Activated CD4-positive, CD25-positive, alpha-beta regulatory T cell treated with anti-CD3 and anti-CD28 coated beads, Interleukin-2, amount 50 U/mL, for 72 hours (primary cell): ENCODE measurements around the gene SLC4A5.

Experiments
- DNase-seq: peaks from one replicate; pipeline ENCODE4 v3.0.0; 2021

The SLC4A5 gene

DNA sequence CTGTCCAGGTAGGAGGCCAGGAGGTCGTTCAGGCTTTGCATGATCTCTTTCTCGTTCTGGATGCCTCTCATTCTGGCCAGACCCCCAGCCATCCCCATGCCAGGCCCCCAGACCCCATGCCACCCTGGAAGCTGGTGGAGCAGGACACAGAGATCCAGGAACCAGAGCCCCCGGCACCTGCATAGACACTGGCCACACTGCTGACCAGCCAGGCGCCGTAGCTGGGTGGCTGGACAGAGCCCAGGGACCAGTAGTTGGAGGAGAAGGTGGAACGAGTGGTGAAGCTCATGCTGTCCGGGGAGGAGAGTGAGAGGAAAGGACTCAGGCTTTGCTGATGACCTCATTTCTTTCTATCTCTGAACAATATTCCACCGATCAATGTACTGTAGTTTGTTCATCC lies 35.5 kb downstream of the SLC4A5 start:
- no peak for DNase-seq

DNA sequence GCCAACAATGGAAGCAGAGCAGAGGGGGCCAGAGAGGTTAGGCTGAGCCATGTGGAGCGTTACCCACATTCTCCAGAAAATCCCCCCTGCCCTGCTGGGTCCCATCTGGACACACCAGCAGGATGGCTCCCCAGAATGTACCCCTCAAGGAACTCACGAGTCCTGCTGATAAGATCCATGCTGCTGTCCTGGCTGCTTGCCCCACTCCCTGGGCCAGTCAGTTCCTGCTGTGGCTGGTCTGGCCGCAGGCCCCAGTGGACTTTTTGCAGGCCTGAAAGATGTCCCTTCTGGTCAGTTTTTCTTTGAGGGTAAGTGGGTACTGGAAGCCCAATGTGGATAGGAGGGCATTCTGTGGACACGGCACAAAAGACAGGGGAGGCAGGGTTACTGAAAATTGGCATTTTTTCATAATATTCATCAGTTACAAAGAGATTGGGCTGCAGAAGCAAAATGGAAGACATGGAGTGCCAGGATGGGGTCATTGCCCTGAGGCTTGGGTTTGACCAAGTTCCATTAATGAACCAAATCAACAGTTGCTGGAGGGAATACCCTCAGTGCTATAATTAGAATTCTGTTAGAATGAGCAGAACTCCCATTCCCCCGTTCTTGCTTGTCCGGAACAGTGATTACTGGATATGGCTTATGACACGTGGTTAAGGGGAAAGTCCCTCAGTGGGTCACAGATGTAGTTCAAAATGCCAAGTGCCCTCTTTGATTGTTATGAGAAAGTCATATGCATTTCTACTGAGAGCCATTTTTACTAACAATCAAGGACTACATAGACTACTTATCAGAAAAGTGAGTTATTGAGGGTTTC lies 38.7 kb downstream of the SLC4A5 start:
- no peak for DNase-seq

DNA sequence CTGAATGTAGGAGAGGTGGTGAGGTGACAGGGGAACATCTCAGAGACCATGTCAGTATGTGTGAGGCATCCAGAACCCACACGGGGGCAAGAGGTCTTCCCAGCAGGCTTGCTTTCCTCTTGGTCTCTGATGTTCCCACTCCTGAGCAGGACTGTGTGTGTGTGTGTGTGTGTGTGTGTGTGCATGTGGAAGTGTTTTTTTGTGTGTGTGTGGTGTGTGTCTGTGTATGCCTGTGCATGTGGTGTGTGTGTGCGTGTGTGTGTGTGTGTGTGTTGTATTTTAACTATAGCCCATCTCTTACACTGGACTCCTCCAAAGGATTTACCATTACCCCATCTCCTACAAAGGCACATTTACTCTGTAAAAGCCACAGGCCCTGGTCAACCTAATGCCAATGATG lies 40.4 kb downstream of the SLC4A5 start:
- DNase-seq, result no peak

DNA sequence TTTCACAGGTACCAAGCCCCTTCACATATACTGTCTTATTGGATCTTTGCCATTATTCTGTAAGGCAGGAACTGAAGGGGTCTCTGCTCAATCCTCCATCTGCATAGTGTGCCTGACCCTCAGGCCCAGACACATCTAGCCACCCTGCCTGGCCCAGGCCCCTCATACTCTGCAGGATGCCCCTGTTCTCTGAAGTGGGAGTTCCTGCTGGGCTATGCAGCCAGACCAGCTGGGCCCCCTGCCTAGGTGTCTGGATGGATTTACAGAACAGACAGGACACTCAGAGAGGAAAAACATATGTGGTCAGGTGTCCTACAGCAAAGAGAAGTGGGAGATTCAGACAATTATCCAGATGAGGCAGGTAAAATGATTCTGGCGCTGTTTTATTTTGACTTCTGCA lies 42.0 kb downstream of the SLC4A5 start:
- no peak for DNase-seq

DNA sequence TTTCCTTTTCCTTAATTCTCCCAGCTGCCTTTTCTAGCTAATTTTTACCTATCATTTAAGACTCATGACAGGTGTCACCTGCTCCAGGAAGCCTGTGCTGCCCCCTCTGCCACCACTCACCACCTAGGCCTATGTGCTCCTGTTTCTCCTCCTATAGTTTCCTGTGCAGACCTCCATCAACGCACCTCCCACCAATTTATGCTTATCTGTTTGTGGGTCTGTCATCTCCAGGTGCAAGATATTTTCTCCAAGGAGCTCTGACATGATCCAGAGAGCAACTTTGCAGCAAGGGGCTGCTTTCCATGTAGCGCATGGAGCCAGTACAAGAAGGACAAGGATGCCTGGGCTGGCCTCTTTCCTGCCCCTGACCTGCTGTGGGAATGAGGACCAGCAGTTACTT lies 42.7 kb downstream of the SLC4A5 start:
- DNase-seq, result no peak

DNA sequence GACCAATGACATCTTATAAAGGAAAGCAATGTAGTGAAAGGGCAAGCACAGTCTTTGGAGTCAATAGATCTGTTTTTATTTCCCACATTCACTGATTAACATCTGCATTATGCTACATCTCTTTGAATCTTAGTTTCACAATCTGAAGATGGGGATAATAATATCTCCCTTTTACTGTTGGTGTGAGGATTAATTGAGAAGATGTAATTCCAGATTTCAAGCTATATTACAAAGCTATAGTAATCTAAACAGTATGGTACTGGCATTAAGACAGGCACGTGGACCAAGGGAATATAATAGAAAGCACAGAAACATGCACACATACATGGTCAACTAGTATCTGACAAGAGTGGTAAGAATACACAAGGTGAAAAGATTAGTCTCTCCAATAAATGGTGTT lies 45.3 kb downstream of the SLC4A5 start:
- DNase-seq, result no peak

DNA sequence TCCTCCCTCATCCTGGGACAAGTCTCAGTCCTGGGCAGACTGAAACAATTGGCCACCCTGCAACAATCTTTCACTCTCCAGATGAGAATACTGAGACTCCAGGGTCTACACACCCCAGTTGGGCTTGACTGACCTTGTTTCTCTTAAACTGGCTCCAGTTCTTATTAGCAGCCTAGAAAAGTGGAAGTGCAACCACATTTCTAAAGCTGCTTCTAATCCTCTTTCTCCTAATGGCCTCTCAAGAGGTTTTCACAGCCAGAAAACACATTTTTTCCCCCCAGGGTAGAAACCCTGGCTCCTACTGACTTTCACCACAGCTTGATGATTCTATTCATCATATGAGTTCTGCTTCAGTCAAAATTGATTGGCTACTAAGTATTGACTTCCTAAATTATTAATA lies 45.8 kb downstream of the SLC4A5 start:
- no peak for DNase-seq

DNA sequence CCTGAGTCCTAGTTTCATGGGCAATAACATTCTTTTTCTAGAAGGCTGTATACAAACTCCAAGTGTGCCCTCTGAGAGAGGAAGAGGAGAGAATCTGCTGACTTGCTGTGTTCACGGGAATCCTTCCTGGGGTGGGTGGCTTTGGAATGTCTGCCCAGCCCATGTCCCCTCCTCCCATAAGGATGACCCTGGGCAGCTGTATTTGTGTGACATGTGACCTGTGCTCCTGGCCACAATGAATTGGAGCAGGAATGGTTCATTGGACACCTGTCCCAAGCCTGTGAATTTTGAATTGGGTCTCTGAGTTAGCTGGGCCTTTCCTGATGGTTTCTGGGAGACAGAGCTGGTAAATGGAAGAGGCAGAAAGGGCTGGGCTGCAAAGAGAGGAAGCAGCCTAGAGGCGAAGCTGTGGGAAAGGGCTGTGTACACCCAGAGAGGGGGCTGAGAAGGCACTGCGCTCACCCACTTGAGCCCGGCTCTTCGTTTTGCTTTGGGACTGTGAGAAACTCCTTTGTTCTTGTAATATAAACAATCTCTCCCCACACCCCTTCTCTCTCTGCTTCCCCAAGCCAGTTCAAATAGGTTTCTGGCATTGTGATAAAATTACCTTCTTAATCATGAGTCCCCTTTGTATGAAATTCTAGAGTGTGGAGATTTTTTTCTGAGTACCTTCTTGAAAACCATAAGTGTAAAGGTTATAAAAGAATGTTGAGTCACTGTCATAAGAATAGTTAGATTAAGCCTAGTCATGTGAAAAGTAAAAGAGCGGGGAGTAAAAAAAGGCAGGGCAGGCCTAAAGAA lies 49.8 kb downstream of the SLC4A5 start:
- no peak for DNase-seq

DNA sequence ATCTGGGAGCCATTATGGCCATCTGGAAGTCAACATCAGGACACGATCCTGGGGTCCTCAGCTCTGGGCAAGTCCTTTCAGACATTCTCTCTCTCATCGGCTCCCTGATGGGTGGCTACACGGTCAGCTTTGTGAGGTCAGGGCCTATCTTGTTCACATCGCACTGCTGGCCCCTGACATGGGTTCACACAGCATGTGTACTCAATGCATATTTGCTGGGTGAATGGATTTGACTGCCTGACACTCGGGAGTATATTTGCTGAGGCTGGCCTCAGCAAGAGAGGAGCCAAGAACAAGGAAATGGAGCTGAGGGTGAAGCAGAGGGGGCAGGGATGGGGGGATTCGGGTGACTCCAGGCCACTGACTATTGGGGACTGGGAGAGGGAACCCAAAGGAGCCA lies 50.5 kb downstream of the SLC4A5 start:
- no peak for DNase-seq

DNA sequence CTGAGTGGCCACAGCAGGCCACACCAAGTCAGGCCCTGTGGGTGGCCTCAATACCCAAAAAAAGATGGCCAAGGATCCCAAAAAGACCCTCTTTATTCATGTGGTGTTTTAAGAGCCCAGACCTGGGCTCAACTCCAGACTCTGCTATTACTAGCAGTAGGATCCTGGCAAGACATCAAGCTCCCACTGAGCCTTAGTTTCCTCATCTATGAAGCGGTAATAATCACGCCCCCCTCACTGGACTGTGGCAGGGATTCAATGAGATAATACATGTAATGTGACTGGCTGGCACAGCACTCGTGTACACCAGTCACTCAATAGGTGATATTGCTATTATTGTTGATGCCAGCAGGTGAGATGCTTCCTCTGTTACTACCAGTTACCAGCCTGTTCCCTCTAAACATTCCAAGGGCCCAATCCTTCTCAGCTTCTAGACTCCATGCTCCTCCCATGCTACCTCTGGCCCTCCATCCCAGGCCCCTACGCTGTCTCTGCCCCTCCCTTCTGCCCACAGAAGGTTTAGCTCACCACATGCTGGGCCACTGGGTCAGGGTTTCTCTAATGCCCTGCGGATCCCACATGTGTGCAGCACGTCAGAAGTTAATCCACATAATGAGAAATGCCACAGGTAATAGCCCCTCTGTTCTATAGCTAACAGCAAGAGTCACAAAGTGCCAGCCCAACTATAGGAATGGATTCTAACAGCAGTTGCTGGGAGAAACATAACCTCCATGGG lies 51.2 kb downstream of the SLC4A5 start:
- no peak for DNase-seq

DNA sequence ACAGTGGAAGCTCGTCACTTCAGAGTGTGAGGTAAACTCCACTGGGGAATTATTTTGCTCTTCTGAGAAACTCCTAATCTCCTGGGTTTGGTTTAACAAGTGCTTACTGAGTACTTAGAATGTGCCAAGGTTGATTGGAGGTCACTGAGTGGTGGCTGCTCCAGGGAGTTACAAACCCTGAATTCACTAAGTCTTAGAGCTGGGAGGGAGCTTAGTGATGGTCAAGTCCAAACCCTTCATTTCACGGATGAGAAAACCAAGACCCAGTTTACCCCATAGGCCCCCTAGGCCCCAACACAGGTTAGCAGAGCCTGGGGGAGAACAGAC lies 52.0 kb downstream of the SLC4A5 start:
- no peak for DNase-seq

DNA sequence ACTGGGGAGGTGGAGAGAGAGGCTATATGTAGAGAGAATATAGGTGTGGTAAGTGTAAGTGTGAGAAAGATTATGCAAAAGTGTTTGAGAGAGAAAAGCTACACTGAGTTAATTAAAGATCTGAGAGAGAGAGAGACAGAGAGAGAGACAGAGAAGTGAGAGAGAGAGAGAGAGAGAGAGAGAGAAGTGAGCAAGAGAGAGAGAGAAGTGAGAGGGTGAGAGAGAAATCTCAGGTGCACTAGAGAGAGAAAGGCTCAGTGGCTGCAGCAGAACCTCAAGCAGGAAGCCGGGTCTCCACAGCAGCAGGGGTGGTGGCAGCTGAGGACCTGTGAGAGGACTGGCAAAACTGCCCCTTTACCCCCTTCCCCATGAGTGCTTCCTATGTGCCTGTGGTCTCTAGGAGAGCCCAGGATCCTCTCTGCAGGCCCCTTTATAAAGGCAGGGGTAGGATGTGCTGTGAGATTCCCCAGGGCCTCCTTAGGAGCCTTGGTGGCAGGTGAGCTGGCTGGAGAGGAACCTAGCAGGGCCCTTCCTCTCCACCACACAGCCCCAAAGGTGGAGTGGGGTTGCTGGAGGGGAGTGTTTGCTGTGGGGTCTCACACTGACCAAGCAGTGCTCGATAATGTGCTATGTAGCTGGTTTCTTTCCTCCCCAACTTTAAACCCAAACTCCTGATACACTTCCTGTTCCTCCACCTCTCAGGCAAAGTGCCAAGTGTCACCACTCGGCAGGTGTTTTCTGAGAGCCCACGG lies 52.6 kb downstream of the SLC4A5 start:
- no peak for DNase-seq

DNA sequence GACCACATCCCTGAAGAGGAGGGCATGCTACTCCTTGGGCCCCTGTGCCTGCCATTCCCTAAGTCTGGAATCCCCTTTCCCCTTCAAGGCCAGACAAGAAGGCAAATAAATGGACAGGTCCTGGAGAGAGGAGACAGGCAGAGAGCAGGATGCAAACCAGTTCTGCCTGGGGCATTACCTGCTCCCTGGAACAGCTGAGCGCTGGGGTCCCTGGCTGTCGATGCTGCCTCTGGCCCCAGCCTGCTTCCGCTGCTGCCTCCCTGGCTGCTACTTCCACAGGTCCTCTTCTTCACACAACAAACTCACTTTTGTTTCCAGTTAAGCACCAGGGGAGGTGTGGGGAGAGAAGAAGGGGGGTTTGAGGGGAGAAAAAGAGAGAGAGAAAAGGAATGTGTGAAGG lies 53.1 kb downstream of the SLC4A5 start:
- DNase-seq, result no peak

DNA sequence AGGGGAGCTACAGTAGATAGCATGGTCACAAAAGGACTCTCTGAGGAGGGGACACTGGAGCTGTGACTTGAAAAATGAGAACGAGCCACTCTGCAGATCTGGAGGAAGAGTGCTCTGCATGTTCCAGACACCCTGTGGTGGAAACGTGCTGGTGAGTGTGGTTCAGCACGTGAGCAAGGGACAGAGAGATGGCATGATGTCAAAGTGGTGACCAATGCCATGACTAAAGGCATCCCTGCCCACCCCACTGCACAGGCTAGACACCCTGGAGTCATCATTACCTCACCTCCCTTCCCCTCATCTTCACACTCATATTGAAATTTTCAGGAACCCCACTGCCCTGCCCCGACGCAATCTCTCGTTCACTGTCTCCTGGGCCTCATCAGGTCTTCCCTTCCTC lies 56.5 kb downstream of the SLC4A5 start:
- no peak for DNase-seq

DNA sequence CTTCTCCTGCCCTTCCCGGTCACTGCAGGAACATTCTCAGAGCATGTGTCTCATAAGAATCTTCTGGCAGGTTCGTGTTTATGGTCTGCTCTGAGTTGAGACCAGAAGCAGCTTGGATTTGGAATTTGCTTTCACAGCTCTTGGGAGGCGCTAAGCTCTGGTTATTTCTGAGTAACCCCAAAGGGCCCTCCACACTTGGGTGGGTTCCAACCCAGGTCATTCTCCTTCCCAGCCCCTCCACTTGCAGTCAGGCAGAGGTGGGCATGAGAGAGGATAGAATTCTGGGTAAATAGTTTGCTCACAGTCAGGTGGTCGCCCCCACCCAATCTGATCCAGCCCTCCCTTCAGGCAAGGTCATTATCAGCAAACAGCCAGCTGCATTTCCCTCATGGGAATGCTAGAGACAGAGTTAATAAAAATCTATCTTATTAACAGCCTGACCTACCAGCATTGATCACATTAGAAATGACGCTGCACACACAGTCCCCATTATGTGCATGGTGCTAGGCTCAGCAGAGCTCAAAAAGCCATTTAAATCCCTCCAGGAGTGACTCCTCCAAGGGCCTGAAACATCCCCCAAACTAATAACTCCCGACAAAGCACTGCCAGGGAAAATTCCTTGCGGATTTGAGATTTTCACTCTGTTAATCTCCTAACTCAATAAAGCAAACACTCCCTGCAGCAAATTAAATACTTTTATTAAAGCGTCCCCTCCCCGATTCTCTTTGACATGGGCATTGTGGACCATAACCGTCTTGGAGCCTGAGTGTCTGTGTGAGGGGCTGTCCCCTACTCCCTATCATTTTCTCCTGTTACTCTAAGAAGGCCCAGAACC lies 61.9 kb downstream of the SLC4A5 start:
- no peak for DNase-seq

DNA sequence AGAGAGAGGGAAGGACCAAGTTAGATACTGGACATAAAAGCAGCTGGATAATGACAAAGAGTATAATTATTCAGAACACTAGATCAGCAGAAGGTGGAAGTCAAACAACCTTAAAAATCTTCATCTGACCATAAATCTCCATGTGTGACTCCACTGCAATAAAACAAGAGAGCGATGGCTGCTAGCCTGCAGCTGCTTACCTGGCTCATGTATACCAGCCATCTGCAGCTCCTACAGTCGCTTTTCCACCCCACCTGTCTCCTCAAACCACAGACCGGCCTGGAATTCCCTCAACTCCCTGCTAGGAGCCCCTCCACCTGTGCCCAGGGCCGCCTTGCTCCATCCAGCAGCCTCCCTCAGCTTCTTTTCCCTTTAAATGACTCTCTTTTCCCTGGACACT lies 64.5 kb downstream of the SLC4A5 start:
- DNase-seq, result no peak

DNA sequence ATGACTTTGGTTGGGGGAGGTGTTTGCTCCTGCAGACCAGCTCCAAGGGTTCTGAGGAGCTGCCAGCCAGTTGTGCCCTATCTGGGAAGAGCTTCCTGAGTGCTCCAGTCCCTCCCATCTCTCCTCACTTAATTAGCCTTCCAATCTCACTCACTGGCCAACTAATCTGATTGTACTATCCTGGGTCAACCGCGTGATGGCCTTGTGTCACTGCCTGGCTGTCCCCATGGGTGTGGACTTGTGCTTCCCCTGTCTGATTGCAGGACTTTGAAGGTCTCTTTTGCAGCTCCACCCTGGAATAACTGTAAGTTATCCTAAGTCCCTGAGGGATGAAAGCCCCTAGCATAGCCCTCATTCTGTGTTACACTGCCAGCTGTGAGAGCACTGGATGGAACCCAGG lies 65.0 kb downstream of the SLC4A5 start:
- DNase-seq, result no peak

DNA sequence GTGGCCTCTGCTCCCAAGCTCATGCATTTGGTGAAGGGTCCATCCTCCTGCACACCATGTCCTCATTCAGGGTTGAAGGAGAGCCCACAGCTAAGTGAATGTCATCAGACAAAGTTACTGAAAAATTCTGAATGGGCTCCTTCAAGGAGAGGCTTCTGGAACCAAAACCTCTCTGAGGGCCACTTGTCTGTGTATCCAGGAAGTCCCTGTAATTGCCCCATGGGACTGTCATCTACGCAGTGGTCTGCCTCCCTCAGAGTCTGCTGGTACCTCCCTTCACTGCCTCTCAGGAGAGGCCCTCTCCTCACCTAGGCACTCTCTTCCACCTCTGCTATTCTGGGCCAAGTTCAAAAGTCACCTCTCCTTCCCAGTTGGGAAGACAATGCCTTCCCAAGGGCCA lies 68.0 kb downstream of the SLC4A5 start:
- DNase-seq, result no peak

DNA sequence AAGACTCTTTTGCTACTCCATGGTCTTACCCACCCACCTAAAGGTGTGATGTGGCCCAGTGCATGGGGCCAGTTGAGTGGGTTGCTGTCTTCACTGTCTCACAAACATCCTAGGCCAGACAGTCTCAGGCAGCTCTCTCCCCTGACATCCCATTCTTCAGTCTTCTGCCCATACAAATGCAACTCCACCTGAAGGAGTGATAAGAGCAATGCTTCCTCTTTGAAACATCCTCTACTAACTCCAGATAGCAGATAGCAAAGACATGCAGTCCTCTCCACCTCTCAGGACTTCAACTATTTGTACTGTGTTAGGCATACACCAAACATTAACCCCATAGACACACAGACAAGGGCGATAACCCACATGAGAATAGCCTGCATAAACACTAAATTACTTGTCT lies 73.5 kb downstream of the SLC4A5 start:
- no peak for DNase-seq

DNA sequence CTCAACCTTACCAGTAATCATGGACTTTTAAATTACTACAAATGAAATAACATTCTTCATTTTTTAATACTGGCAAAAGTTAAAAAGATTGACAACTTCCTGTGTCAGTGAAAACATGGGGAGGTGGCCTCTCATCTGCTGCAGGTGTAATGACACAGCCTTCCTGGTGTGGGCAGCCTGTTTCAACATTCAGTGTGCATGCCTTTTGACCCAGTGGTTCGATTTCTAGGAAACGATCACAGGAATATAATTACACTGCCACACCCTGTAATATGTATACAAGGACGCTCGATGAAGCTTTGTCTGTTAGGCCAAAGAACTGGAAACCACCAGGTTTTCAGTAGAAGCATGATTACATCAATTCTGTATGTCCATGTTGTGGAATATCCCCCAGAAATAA lies 76.1 kb downstream of the SLC4A5 start:
- DNase-seq, result peak; percentile 42

DNA sequence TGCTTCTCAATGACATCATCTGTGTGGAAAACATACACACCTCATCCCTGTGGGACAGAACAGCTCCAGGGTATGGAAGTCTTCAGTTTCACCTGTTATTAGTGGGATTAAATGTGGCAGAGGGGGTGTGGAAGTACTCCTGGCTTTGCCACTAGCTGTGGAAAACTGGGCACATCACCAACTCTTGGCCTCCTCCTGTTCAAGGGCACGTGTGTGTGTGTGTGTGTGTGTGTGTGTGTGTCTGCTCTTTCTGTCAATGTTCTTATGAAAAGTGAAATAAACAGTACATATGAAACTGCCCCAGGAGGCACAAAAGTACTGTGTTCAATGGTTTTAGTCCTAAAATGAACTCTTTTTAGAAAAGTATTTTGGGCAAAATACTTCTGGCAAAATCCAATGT lies 78.9 kb downstream of the SLC4A5 start:
- no peak for DNase-seq

DNA sequence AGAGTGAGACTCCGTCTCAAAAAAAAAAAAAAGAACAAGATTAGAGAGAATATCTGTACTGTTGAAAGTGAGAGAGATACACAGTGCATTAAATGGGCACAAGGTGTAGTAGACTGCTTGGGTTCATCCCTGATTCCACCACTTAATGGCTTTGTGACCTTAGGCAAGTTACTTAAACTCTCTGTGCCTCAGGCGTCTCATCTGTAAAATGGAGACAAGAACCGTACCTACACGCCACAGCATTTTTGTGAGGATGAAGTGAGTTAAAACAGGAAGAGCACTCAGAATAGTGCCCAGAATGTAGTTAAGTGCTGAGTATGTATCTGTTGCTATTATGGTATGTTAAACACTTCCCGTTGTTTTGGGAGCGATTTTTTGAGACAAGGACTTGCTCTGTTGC lies 80.5 kb downstream of the SLC4A5 start:
- DNase-seq, result no peak
